AG08395 (cell line): ENCODE data around the gene ZNF428.
"Not testable (repeated sequence)": the region's sequence is repeated elsewhere in the genome, so short reads cannot be mapped to it uniquely, and the experiment has no call there.

Source experiments
- DNase-seq: peaks from one replicate; pipeline ENCODE4 v3.0.0; 2012; ENCODE audit warnings: mixed read lengths, low spot score

Gene ZNF428

DNA sequence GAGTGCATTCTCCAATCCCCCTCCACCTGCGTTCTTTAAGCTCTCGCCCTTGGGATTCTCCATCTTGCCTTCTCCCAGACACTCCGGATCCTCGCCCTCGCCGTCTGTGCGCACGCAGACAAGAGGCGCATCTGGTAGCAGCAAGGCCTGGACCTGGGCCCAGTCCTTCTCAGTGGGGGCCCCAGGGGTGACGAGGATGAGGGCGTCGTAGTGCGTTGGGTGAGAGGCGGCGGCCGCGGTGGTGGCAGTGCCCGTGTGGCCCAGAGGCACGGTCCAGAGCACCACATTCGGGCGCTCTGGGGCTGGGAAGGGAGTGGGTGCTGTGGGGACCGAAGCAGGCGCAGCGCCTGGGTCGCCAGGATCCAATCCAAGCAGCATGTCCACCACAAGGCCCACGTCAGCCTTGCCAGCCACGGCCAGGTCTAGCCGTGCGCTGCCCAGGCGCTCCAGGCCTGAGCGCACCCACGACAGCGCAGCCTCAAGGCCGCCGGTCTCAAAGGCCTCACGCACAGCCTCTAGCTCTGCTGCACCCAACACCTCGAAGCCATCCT lies 26.6 kb downstream of the ZNF428 start:
- DNase-seq: no peak

GRCh38 chr19:43591904-43592772 lies 27.3 kb downstream of the ZNF428 start:
- no peak for DNase-seq

GRCh38 chr19:43589678-43590077 lies 29.8 kb downstream of the ZNF428 start:
- no peak for DNase-seq

GRCh38 chr19:43589277-43589676 lies 30.2 kb downstream of the ZNF428 start:
- no peak for DNase-seq

DNA sequence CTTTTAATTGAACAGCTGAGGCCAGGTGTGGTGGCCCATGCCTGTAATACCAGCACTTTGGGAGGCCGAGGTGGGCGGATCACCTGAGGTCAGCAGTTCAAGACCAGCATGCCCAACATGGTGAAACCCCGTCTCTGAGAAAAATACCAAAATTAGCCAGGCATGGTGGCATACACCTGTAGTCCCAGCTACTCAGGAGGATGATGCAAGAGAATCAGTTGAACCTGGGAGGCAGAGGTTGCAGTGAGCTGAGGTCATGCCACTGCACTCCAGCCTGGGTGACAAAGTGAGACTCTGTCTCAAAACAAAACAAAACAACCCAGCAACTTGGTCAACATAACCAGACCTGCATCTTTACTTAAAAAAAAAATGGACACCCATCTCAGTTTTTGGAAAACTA lies 32.4 kb downstream of the ZNF428 start:
- not testable (repeated sequence) for DNase-seq

DNA sequence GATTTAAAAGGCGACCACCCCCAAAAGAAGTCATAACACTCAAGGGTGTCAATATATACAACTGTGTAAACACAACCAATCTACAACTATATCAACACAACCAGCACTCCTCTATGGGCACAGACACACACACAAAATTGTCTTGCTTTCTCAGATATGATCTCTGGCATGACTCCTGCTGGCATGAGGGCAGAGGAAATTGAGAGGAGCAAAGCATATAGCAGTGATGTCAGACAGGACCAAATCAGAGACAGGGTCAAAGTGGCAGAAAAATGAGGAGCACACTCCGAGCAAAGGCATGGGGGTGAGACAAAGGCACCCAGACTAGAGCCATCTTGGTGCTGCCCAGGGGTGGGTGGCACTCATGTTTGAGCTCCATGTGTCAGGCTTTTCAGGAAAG lies 33.1 kb downstream of the ZNF428 start:
- DNase-seq: no peak

GRCh38 chr19:43584484-43584883 lies 34.9 kb downstream of the ZNF428 start:
- no peak for DNase-seq

DNA sequence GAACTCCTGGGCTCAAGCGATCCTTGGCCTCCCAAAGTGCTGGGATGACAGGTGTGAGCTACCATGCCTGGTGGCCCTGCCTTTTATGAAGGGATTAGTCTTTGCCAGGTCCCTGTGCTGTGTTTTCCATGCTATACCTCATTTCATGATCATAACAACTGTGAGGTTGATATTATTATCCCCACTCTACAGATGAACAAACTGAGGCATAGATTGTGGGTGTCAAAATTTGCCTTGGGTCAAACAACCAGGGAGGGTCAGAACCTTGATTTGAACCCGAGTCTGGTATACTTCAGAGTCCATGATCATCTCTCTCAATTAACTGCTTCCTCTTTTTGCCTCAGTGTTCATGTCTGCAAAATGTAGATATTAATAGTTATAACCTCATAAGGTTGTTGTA lies 36.9 kb downstream of the ZNF428 start:
- no peak for DNase-seq

GRCh38 chr19:43581467-43581866 lies 38.0 kb downstream of the ZNF428 start:
- DNase-seq: no peak

GRCh38 chr19:43578787-43579186 lies 40.6 kb downstream of the ZNF428 start:
- DNase-seq: no peak

DNA sequence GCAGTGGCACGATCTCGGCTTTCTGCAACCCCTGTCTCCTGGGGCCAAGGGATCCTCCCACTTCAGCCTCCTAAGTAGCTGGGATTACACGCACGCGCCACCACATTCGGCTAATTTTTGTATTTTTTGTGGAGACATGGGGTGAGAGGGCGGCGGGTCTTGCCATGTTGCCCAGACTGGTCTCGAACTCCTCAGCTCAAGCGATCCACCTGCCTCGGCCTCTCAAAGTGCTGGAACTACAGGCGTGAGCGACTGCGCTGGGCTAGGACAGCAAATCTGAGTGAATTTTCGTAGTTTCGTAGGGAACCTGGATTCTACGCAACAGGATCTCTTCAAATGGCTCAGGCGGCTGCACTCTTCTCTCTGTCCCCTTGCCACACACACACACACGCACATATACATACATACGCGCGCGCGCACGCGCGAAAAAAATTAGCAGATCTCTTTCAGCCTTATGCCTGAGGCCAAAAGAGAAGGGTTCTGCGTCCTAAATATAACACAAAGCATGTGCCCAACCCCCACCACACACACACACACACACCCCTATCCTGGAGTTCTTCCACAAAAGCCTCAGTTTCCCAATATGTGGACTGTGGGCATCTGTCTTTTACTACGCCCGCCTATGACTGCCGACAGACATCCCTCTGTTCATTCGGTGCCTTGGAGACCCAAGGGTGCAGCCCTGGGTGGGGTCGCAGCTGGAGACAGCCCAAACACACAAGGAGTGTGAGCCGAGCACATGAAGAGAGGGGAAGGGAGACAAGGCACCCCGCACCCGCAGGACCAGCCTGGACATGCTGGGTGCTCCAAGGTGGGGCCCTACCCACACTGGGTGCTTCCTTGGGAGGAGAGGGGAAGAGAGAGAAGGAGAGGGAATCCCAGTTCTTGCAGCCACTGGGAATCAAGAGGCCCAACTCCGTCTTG lies 43.2 kb downstream of the ZNF428 start:
- DNase-seq: no peak

GRCh38 chr19:43575156-43575950 lies 44.1 kb downstream of the ZNF428 start, which contains the start of the genes PINLYP and XRCC1:
Gene PINLYP (plus strand): TSS chr19:43575801. CDS start chr19:43577192, 1,391 bp downstream.
Gene XRCC1 (minus strand): TSS chr19:43575527. CDS start chr19:43575458, 69 bp downstream.
- peak; percentile 99 for DNase-seq

GRCh38 chr19:43574424-43575155 lies 44.8 kb downstream of the ZNF428 start:
- no peak for DNase-seq

GRCh38 chr19:43572171-43572588 lies 47.2 kb downstream of the ZNF428 start:
- DNase-seq: no peak

DNA sequence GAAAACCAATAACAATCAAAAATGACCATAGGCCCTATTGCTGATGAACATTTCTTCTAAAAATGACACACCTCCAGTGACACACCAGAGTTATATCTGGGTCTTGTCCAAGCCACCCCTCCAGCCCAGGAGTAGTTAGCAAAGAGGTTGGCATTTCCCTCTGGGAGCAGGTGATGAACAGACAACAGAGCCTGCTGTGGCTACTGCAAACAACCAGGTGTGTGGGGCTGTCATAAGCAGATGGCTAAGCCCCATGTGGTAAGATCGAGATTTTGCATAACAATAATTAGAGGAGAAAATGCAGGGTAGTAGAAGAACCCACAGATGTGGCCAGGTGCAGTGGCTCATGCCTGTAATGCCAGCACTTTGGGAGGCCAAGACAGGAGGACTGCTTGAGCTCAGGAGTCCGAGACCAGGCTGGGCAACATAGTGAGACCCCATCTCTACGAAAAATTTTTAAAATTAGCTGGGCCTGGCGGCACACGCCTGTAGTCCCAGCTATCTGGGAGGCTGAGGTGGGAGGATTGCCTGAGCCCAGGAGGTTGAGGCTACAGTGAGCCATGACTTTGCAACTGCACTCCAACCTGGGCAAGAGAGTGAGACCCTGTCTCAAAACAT lies 49.1 kb downstream of the ZNF428 start:
- no peak for DNase-seq

DNA sequence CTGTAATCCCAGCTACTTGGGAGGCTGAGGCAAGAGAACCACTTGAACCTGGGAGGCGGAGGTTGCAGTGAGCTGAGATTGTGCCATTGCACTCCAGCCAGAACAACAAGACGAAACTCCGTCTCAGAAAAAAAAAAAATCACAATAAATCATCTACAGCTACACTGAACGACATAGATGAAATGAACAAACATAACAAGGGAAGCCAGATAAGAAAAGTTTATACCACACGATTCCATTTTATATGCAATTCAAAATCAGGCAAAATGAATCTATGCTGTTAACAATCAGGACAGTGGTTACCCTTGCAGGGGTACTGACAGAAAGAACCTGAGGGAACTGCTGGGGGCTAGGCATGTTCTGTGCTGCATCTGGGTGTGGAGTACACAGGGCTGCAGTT lies 49.8 kb downstream of the ZNF428 start:
- DNase-seq: no peak

GRCh38 chr19:43564800-43565199 lies 54.6 kb downstream of the ZNF428 start:
- DNase-seq: no peak

DNA sequence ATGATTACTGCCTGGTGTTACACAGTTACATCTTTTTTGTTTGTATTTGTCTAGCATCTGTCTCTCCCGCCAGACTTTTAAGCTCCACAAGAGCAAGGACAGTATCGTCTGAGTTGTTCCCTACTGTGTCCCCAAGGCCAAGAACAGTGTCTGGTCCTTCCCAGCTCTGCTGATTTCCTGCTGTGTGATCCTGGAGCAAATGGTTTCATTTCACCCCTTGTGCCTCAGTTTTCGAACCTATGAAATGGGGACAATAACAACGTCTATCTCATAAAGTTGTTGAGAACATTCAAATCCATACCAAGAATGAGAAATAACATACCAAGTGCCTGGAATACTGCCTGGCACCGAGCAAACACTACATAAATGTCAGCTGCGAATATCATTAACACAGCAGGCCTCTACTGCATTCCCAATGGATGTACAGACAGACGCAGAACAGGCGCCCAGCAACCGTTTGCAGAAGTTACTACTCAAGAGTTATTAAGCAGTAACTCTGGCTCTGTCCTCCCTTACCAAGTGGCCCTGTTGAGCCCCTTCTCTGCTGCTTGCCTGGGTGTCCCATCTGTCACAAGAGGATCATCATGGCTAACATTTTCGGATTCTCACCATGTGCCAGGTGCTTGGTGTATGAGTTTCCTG lies 55.5 kb downstream of the ZNF428 start:
- no peak for DNase-seq

DNA sequence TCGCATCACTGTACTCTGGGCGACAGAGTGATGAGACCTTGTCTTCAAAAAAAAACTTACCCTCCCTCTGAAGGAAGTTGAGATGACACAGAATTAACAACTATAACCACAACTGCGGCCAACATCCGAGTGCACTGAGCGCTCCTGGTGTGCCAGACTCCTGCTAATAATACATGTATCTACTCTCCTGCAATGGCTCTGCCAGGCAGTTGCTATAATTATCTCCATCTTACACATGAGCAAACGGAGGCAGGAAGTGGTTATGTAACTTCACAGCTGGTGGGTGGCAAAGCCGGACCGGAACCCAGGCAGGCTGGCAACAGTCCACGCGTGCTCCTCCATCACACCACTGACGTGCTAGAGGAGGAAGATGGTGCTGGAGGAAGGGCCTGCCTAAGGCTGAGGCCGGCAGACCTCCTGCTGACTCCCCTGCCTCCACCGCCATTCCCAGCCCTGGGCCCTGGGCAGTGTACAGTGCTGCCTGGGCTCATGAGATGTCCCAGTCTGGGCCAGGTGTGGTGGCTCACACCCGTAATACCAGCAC lies 56.7 kb downstream of the ZNF428 start:
- DNase-seq: peak; percentile 78
